COLO668 (cell line): ENCODE data around the gene GRIN2C.

ENCODE experiments used
- DNase-seq: peaks from one replicate; lab custom pipeline; 2025; ENCODE audit not compliant: unreplicated experiment; lab: John Stamatoyannopoulos, UW

Gene GRIN2C

DNA sequence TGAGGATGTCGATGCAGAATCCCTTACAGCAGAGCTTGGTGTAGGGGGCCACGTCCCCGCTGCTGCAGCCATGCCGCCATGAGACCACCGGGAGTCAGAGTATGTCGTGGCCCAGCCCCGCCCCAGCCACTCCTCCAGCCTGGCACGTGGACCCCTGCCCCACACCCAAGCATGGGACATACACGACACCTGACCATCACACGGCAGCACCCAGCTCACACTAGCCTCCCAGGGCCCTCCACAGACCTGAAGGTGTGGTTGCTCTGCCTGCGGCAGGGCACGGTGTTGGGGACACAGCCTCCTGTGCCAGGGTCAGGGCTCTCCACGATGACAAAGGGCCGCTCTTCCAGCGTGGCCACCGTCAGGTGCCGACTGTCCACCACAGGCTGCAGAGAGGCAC, 9.4 kb downstream of the GRIN2C start:
- no peak for DNase-seq

- no peak for DNase-seq
These were observed 10.9 kb downstream of the GRIN2C start for GRCh38 chr17:74848656-74849399.

DNA sequence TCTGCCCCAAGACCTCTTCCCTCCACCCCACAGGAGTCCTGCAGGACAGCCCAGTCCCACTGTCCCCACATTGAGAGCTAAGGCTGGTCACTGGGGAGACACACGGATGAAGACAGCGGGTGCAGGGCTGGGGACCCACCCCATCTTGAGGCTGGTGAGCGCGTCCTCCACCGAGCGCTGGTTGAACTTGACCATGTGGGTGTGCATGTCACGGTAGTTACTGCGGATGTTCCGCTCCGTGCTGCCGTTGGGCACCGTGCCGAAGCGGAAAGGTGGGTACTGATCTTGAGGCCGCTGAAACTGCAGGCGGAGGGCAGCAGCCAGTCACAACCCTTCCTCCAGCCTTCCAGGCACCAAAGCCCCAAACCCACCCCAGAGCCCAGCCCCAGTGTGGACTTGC, 13.1 kb downstream of the GRIN2C start:
- DNase-seq, result no peak

DNA sequence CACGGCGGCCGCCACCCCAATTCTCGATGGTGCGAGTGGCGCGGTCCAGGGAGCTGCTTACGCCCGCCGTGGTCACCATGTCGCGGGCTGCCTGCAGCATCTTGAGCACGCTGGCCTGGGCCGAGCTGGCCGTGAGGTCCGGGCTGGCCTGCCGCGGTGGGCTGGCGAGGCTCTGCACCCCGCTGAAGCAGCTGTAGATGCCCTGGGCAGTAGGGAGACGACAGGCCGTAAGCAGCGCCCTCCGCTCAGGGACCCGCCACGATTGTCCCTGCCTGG, 16.4 kb downstream of the GRIN2C start:
- DNase-seq, result no peak

DNA sequence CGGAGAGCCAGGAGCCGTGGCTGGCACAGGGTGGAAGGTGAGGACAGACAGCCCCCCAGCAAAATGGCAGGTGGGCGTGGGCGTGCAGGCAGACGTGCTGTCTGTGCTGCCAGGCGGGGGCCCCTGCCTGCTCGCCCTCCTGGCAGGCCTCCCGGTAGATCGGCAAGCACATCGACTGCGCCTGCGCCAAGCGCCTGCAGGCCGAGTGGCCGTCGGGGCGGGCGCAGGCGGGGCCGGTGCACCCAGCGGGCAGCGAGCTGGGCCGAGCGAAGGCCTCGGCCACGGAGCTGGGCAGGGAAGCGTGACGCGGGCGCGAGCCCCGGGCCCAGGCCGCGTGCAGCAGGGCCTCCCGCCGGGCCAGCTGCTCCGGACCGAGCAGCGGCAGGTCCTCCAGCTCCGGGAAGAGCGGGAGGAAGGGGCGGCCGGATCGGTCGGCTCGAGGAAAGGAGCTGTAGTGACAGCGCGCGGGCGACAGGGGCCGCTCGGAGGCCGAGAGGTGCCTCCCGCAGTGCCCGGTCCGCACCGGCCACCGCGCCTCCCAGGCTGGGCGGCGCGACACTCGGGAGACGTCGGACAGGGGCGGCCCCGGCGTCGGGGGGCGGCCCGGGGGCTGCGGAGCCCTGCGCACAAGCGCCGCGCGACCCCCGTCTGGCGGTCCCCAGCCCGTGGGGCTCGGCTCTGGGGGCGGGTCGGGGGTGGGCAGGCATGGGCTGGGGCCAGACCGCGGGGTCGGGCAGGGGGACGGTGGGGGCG, 16.9 kb downstream of the GRIN2C start:
- peak; percentile 77 for DNase-seq

GRCh38 chr17:74842146-74842598, 17.5 kb downstream of the GRIN2C start:
- DNase-seq, result no peak

DNA sequence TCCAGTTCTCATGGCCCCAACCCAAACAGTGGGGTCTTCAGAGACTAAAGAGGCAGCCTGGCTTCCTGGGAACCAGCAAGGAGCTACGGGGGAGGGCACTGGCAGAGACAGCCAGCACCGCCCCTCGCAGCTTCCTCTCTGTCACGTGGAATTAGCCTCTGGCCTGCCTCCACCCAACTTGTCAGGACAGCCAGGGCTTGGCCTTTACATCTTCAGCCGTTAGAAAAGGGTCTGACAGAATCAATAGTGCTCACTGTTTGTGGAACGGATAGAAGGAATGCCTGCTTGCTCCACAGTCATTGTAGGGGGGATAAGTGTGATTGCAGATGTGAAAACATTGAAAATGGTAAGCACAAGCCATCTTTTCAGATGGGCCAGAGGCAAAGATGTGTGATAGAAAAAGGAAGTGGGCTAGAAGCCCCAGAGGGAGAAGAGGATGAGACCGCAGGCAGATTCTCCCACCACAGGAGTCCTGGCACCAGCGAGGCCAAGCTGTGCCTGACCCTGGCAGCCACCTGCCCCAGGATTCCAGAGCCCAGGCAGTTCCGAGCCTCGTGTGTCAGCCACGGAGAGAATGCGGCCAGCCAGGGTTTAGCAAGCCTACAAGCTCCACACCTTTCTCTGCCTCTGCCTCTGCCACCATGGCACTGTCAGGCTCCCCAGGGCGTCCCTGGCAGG, 18.6 kb downstream of the GRIN2C start:
- DNase-seq, result no peak

- DNase-seq, result no peak
These were observed 19.5 kb downstream of the GRIN2C start for GRCh38 chr17:74839990-74840852.

DNA sequence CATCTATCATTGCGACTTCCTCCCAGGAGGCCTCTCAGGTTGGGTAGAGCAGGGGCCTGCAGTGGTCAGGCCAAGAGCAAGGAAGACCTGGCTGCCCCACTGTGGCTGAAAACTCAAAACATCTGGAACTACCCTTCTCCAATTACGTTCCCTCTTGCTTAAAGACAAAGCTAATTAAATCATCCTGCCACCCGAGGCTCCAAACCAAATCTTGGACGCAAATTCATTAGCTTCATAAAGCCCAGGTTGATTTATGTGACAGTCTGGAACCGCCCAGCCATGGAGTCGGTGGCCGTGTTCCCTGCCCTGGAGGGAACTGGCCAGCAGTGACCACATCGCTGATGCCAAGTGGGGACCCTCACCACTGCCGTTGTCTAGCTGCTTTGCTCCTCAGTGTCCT, 21.4 kb downstream of the GRIN2C start:
- DNase-seq, result no peak

DNA sequence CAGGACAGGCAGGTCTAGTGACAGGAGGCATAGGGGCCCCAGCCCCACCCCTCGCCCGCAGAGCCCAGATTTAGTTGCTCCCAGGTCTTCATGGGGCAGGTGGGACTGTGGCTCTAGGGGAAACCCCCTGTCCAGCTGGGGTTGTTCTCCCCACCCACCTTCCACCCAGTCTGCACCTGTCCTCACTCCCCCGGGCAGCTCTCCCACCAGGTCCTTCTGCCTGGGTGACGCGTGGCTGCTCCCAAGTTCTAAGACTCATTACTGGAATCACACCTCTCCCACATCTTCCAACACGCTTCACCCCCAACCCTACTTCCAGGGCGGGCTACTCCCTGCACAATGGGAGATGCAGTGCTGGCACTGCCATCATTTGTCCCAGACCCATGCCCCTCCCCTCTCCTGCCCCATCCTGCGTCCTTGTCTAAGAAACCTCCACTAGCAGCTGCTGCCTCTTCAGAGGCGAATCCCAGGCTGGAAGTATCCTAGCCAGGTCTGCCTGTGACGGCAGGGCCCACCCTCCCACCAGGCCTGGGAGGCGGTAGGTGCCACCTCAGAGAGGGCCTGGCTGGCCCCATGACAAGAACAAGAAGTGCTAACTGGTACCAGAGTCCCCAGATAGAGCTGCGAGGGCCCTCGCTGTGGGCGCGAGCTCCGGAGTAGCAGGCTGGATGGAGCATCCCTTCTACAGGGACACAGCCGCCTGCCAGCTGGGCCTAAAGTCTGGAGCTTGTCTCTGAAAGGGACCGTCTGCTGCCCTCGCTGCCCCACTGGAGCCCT, 22.8 kb downstream of the GRIN2C start:
- no peak for DNase-seq

GRCh38 chr17:74836191-74836590, 23.5 kb downstream of the GRIN2C start:
- no peak for DNase-seq

GRCh38 chr17:74833501-74834377, 25.9 kb downstream of the GRIN2C start:
- peak; percentile 18 for DNase-seq

DNA sequence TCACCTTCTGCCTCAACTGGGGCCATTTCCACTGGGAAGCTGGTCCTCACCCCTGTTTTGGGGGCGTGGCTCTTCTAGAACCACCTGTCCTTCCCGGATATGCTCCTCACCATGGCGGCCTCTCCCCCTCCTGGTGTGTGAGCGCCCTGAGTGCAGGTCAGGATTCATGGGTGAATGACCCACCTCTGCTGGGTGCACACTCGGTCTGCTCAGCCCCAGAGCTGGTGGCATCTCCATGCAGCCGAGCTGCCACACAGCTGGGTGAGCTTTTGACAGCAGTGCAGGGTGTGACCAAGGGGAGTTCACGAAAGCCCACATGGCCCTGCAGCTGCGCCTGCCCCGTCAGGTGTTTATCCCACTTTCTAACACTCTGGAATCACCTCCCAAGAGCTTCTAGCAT, 27.3 kb downstream of the GRIN2C start:
- peak; percentile 75 for DNase-seq

DNA sequence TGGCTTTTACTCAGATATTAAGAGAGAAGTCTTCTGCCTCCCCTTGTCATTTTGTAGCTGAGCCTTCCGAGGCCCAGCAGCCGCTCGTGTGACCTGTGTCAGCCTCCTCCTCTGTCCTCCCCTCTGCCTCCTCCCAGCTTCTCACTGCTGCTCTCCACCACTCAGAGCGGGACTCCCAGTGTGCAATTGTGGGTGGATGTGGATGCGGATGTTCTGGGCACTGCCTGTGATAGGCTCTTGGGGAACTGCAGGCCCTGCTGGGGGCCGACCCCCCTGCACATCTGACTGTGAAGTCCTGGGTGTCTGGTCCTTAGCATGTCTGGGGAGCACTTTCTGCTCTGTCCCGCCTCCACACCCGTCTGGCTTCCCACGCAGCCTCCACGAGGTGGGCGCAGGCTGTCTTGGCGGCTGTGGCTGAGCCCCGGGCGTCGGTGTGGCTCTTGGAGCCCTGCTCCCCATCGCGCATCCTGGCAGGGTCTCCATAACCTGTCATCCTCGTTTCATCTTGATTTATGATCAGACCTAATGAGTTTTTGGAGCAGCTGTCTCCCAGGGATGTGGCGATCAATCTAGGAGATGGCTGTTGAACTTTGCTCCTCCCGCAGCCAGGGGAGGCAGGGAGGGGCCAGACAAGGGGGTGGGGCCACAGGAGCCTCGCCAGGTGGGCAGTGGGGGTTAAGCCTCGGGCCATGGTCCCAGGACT, 28.1 kb downstream of the GRIN2C start:
- DNase-seq, result peak; percentile 70

DNA sequence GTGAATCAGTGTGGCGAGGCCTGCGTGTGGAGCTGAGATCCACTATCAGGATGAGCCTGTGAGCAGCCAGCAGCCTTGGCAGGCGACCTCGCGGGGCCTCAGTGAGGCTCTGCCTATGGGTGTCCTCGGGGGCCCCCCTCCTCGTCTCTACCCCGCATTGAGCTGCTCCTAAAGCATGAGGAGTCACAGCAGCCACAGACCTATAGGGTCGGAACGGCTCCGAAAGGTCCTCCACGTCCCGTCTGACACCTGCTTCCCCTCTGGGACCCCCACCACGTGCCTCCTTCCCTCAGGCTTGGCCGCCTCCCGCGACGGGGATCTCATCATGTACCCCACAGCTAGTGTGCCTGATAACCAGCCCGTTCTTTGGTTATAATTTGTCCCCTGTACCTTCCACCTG, 28.8 kb downstream of the GRIN2C start:
- DNase-seq, result no peak

DNA sequence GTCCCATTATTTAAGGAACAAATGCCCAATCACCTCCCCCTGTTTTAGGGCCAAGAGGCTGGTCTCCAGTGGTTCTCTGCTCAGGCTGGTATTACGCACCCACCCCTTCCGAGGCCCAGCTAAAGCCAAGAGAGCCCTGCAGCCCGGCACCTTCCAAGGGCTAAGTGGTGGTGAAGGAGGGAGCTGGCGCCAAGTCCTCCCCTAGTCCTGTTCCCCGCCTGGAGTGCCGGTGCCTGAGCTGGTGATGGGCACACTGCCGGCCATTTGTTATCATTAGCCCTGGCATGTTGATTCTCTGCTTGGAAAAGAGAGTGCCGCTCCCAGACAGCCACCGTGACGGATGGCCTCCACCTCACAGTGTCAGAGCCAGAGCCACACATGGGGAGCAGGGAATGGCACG, 31.9 kb downstream of the GRIN2C start:
- no peak for DNase-seq

- DNase-seq, result no peak
These were observed 33.5 kb downstream of the GRIN2C start for GRCh38 chr17:74825952-74826719.

DNA sequence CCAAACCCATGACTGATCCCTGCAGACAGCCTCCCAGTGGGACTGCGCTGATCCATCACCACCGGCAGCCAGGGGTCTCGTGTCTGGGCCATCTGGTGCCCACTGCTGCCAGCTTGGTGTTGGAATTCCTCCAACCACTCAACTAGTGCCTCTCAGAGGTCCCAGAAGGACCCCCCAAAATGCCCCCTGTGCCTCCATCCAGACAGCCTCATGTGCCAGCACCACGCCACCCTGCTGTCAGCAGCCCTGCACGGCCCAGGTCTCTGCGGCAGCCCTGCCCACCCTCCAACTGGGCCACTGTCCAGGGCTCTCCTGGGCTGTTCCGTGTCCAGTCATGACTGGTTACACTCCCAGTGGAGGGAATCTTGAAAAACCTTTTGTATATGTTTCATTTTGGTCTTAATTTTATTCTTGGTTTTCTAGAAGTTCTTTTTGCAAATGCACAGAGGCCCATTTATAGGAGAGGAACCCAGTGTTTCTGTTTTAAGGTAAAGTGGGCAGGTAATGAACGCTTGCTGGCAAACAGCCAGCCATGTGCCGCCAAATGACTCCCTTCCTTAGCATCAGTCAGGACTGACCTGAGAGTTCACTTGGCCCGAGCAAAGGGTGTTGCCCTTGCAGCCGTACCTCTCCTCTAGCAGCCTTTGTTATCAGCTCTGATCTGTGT, 34.6 kb downstream of the GRIN2C start:
- no peak for DNase-seq
